ENCODE results near the gene PLXNB1. TPM values are rescaled to one million over a fixed set of nuclear protein-coding genes. Genes with fewer than 3 reads are reported as not detected.

Gene PLXNB1
- total RNA-seq, 2 donors from 2014 or later = 69.4 to 73.0 TPM

DNA sequence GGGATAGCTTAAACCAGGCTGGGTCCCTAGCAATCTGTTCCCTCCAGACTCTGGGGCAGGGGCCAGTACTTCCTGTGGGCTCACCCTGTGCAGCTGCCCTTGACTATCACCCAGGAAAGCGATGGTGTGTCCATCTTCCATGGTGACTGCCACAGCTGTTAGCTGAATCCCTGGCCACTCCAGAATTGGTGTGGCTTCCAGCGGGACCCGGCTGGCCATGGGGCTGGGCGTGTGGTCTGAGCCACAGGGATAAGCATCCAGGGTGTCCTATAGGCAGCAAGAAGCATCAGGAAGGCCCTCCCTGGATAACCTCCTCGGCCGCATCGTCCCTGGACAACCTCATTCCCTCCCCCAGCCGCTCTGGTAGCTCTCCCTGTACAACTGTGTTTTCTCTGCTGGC, 7.2 kb downstream of the PLXNB1 start:
- TF ChIP-seq, protein P1, sequence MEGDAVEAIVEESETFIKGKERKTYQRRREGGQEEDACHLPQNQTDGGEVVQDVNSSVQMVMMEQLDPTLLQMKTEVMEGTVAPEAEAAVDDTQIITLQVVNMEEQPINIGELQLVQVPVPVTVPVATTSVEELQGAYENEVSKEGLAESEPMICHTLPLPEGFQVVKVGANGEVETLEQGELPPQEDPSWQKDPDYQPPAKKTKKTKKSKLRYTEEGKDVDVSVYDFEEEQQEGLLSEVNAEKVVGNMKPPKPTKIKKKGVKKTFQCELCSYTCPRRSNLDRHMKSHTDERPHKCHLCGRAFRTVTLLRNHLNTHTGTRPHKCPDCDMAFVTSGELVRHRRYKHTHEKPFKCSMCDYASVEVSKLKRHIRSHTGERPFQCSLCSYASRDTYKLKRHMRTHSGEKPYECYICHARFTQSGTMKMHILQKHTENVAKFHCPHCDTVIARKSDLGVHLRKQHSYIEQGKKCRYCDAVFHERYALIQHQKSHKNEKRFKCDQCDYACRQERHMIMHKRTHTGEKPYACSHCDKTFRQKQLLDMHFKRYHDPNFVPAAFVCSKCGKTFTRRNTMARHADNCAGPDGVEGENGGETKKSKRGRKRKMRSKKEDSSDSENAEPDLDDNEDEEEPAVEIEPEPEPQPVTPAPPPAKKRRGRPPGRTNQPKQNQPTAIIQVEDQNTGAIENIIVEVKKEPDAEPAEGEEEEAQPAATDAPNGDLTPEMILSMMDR (IDR thresholded peaks at IDR 0.05) = no peak
- H3K27ac ChIP-seq = peak overlapping the region in 1 of 2 donors; percentile 91
- no peak overlapping the region for H3K4me3 ChIP-seq
- H3K36me3 ChIP-seq = peaks cover 17% of the 10 kb centered on the region
- H3K9me3 ChIP-seq = no peaks in the 10 kb centered on the region
- H3K4me1 ChIP-seq = peaks cover 0 to 72% of the 10 kb centered on the region in 2 donors
- no peak for DNase-seq (ENCODE audit: low spot score)
- no peaks in the 10 kb centered on the region for H3K27me3 ChIP-seq

DNA sequence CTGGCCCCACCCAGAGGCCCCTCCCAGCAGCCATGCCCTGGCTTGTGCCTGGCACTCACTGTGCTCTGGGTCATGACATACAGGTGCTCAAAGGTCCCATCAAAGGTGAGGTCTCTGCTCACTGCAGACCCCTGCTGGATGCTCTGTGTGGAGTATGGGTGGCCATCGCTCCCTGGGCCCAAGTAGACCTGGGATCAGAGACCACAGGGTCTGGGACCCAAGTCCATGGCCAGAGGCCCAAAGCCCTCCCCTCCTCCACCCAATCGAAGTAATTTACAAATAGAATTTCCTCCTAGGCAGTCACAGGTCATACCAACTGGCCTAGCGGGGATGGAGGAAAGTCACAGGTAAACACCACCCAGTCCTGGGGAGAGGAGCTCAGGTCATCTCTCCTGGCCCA, 7.6 kb downstream of the PLXNB1 start:
- no peaks in the 10 kb centered on the region for H3K27me3 ChIP-seq
- H3K27ac ChIP-seq = peak overlapping the region in 1 of 2 donors; percentile 91
- DNase-seq (ENCODE audit: low spot score) = no peak
- H3K4me3 ChIP-seq = no peak overlapping the region
- peaks cover 21% of the 10 kb centered on the region for H3K36me3 ChIP-seq
- peaks cover 0 to 68% of the 10 kb centered on the region in 2 donors for H3K4me1 ChIP-seq
- TF ChIP-seq, protein P1 (IDR thresholded peaks at IDR 0.05) = no peak
- no peaks in the 10 kb centered on the region for H3K9me3 ChIP-seq

DNA sequence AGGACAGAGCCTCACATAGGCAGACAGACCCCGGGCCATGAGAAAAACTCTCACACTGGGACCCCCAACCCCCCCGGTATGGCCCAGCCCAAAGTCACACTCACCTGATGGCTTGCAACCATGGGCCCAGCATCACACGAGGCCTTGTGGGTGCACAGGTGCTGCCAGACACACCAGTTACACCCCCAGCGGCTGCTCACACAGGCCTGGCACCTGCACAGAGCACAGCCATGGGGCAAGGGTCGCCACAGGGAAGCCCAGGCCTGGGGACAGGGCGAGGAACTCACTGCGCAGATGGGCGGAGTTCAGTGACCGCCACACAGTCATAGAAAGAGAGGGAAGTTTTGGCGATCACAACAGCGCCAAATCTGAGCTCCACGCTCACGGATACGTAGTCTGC, 9.3 kb downstream of the PLXNB1 start:
- H3K9me3 ChIP-seq = no peaks in the 10 kb centered on the region
- no peaks in the 10 kb centered on the region for H3K27me3 ChIP-seq
- no peak overlapping the region for H3K4me3 ChIP-seq
- DNase-seq (ENCODE audit: low spot score) = no peak
- H3K27ac ChIP-seq = peak overlapping the region; percentile 59 to 91
- TF ChIP-seq, protein P1 (IDR thresholded peaks at IDR 0.05) = no peak
- peaks cover 0 to 51% of the 10 kb centered on the region in 2 donors for H3K4me1 ChIP-seq
- peaks cover 37% of the 10 kb centered on the region for H3K36me3 ChIP-seq

DNA sequence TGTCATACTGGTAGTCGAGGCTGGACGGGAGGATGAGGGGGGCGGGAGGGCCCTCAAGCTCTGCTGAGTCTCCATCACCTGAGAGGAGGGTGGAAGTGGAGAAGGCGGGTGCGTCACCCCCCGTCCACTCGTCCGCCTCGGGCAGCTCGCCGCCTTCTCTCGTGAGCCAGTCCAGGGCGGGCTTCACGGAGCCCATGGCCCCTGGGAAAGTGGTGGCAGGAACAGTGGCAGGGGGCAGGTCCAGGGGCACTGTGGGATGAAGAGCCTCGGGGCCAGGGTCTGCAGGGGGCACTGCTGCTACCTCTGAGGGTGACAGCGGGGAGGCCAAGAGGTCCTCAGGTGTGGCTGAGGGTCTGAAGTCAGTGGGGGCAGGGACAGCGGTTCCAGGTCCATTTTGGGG, 10.3 kb downstream of the PLXNB1 start:
- no peaks in the 10 kb centered on the region for H3K27me3 ChIP-seq
- no peak for DNase-seq (ENCODE audit: low spot score)
- H3K4me3 ChIP-seq = no peak overlapping the region
- TF ChIP-seq, protein P1 (IDR thresholded peaks at IDR 0.05) = no peak
- no peak overlapping the region for H3K27ac ChIP-seq
- H3K9me3 ChIP-seq = no peaks in the 10 kb centered on the region
- peaks cover 0 to 41% of the 10 kb centered on the region in 2 donors for H3K4me1 ChIP-seq
- peaks cover 47% of the 10 kb centered on the region for H3K36me3 ChIP-seq

DNA sequence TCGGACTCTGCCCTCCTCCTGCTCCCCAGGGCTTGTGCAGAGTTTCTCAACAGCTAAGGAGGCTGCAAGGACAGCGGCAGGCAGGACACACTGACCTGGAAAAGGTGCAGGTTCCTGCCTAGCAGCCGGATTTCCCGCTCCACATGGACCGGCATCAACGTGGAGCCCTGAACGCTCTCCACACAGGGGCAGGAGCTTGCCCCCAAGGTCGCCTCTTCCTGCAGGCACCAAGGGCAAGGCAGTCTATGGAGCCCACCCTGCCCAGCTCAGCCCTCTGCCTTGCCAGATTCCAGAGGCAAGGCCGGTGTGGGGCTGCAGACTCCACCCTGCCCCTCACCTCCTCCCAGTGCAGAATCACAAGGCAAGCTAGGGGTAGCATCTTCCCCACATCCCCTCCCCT, 10.7 kb downstream of the PLXNB1 start:
- no peaks in the 10 kb centered on the region for H3K9me3 ChIP-seq
- H3K36me3 ChIP-seq = peaks cover 51% of the 10 kb centered on the region
- H3K4me3 ChIP-seq = no peak overlapping the region
- H3K27ac ChIP-seq = no peak overlapping the region
- TF ChIP-seq, protein P1 (IDR thresholded peaks at IDR 0.05) = no peak
- DNase-seq (ENCODE audit: low spot score) = no peak
- H3K27me3 ChIP-seq = no peaks in the 10 kb centered on the region
- peaks cover 0 to 36% of the 10 kb centered on the region in 2 donors for H3K4me1 ChIP-seq

DNA sequence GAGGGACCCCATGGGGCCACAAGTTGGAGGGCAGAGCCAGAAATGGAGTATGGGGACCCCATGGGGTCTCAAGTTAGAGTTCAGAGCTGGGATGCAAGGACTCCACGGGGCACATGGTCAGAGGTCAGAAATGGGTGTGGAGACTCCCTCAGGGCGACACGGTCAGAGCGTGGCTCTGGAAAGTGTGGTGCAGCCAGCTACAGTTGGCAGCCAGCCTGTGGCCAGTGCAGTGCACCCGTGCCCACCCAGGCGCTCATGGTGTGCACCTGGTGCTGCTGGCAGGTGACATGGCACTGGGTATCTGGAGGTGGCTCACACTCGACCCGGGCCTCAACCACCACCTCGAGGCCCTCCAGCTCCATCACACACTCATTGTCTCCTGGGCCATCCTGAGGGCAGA, 11.2 kb downstream of the PLXNB1 start:
- Histone ChIP-seq H3K4me1 (peaks cover 0 to 31% of the 10 kb centered on the region in 2 donors), H3K9me3 (no peaks in the 10 kb centered on the region), H3K4me3 (no peak overlapping the region), H3K27me3 (no peaks in the 10 kb centered on the region), H3K27ac (no peak overlapping the region), H3K36me3 (peaks cover 56% of the 10 kb centered on the region)
- TF ChIP-seq, protein P1 (IDR thresholded peaks at IDR 0.05) = no peak
- DNase-seq (ENCODE audit: low spot score) = no peak

All from right atrium auricular region (tissue), 2 donors.